HG03196 (cell line): ENCODE measurements around the gene ACOD1.

Experiments
- ATAC-seq: cut with Tn5 transposase; IDR thresholded peaks from one replicate; pipeline ENCODE4 v1.9.1; 2021; ENCODE audit not compliant: unreplicated experiment

Gene ACOD1

GRCh38 chr13:76983676-76984075 is 35.4 kb downstream of the ACOD1 start:
- ATAC-seq, result no peak

GRCh38 chr13:76991432-76991795 is 43.1 kb downstream of the ACOD1 start:
- peak; percentile 53 for ATAC-seq

- ATAC-seq, result peak; percentile 97
Measured at GRCh38 chr13:76991796-76992547, 43.7 kb downstream of the ACOD1 start, which contains the start of gene CLN5. Gene CLN5, plus strand, starts transcription at chr13:76992081. Its CDS starts 18 bp downstream, at chr13:76992099.

- ATAC-seq, result no peak
Measured at GRCh38 chr13:76992548-76993001, 44.3 kb downstream of the ACOD1 start.

GRCh38 chr13:76993021-76993420 is 44.7 kb downstream of the ACOD1 start:
- no peak for ATAC-seq

GRCh38 chr13:76993473-76993872 is 45.2 kb downstream of the ACOD1 start:
- no peak for ATAC-seq

- ATAC-seq, result no peak
Measured at GRCh38 chr13:76994281-76994680, 46.0 kb downstream of the ACOD1 start.

- no peak for ATAC-seq
Measured at GRCh38 chr13:77000475-77000874, 52.2 kb downstream of the ACOD1 start.

GRCh38 chr13:77001540-77001939 is 53.2 kb downstream of the ACOD1 start:
- ATAC-seq, result no peak

GRCh38 chr13:77001963-77002587 is 53.8 kb downstream of the ACOD1 start:
- no peak for ATAC-seq

- ATAC-seq, result no peak
Measured at GRCh38 chr13:77002590-77003190, 54.4 kb downstream of the ACOD1 start.
